ENCODE results near the gene PROSER2.

DNA sequence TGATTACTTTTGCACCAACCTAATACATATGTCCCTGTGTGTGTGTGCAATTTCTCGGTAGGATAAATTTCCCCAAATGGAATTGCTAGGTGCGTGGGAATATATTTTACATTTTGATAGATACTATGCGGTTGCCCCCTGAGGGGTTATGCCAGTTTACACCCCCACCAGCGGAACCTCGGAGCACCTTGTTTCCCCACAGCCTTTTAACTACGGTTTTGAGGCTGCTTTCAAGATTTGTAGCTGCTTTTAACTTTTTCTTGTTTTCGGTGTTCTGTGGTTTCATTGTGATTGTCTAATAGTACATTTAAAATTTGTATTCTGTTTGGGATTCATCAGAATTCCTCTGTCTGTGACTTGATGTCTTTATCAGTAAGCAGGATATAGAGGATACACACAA lies 22.0 kb downstream of the PROSER2 start:
- TF ChIP-seq, protein P1, sequence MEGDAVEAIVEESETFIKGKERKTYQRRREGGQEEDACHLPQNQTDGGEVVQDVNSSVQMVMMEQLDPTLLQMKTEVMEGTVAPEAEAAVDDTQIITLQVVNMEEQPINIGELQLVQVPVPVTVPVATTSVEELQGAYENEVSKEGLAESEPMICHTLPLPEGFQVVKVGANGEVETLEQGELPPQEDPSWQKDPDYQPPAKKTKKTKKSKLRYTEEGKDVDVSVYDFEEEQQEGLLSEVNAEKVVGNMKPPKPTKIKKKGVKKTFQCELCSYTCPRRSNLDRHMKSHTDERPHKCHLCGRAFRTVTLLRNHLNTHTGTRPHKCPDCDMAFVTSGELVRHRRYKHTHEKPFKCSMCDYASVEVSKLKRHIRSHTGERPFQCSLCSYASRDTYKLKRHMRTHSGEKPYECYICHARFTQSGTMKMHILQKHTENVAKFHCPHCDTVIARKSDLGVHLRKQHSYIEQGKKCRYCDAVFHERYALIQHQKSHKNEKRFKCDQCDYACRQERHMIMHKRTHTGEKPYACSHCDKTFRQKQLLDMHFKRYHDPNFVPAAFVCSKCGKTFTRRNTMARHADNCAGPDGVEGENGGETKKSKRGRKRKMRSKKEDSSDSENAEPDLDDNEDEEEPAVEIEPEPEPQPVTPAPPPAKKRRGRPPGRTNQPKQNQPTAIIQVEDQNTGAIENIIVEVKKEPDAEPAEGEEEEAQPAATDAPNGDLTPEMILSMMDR (IDR thresholded peaks at IDR 0.05) = no peak
- TF ChIP-seq POLR2A (IDR thresholded peaks at IDR 0.05) = no peak

All from Peyer's patch (tissue), 4 donors.